Measurements from ENCODE around the gene NDUFS3.

DNA sequence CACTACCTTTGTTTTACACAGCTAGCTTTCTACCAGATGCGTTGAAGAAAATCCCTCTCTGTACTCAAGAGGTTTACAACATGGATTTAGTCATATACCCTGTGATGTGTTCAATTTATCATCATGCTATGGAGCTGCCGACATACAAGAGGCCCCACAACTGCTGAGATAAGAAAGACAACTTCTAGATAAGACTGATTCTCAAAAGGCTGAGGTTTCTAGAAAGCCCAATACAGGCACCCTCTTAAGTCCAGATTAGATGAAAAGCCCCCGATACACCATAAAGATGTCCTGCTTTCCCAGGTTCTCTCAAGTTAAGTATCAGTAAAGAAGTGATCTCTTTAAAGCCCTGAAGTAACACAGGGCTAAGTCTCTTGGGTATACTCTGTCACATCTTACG, 49.2 kb downstream of the NDUFS3 start:
- TF ChIP-seq CTCF (conservative IDR thresholded peaks at IDR 0.05; ENCODE audit: low read depth, low read length): no peak
- TF ChIP-seq EZH2 (IDR thresholded peaks at IDR 0.05; ENCODE audit: low read length, unreplicated experiment): no peak

All from PC-3 (cell line).